Stimulated activated CD4-positive, alpha-beta T cell treated with anti-CD3 and anti-CD28 coated beads, Interleukin-4, amount 100 ng/mL, for 24 hours (primary cell): ENCODE measurements around the gene NDST3.

ENCODE experiments used
- DNase-seq: peaks from one replicate; pipeline ENCODE4 v3.0.0-alpha.2; 2020

NDST3 gene

DNA sequence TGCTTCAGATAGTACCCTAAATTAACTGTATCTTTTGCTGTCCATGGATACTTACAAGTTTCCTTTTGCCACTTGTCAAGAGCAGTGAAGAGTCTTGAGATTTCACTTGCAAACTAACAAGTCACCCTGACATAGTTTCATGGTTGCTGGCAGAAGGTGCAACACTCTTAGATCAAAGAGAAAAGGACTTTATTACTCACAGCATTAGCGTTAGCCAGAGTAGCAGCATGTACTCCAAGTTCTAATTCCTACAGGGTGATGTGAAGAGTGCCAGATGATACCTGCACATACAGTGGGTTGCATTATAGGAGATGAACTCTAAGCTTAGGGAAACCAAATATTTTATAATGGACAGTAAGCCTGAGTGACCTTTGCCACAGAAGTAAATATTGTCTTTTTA, 47.9 kb downstream of the NDST3 start:
- no peak for DNase-seq

DNA sequence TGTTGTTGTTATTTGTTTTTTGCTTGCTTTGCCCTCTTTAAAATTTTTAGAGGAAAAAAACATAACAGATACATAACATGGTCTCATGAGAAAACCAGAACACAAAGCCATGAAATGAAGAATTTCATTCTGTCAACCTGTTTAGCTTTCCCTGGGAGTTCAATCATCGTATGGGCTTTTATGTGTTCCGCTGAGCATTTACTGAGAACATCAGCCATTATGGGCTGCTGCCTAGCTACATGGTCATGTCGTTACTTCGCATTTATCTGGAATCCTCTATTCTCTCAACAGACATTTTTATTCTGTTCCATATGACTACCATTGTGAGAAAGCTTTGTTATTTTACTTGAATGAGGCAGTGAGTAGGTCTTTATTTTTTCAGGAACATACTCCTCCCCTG, 51.4 kb downstream of the NDST3 start:
- DNase-seq, result no peak

DNA sequence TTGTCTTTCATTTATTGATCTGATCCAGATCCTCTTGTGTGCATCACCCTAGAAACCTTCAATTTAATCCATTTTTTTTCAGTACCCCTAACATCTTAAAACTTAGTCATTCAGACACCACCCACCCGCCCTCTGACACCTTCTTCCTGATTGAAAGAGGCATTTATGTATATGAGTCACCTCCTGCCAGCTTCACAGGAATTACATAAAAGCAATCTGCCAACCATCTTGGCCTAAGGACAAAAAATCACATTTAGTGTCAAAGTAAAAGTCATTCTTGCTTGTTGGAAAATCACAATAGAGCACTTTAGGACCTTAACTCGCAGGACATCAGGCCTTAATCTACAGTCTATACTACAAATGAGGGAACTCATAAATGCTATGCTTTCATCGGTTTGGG, 52.1 kb downstream of the NDST3 start:
- no peak for DNase-seq

GRCh38 chr4:118087366-118087765, 53.1 kb downstream of the NDST3 start:
- DNase-seq, result no peak

DNA sequence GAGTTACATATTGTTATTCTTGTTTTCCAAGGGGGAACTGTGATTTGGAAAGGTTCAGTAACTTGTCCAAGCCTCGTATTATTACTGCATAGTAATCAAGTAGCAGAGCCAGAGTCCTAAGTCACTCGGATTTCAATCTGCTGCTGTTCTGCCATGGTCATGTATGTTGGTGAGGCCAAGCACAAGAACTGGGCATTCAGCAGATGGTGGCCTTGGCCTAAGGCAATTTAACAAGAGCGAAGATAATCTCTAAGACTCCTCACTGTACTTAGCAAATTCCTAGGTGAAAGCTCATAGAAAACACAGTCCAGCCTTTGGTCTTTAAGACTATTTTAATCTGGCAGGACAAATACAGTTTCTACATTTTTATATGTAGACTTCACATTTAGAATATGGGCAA, 64.8 kb downstream of the NDST3 start:
- no peak for DNase-seq

DNA sequence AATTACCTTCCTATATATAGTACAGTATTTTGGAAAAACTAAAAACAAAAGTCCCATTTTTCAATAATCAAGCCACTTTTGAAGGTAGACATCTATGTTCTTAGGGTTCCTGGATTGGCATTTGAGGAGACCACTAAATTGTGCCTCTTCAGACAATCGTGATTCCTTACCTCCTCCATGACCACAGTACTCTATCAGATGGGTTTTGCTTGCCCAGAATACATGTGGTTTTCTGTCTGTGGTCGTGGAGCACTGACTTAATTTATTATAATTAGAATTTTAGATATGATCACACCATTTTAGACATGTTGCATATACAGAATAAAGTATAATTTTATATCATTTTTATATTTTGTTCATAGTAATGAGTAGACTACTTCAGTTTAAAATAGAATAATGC, 67.9 kb downstream of the NDST3 start:
- no peak for DNase-seq

DNA sequence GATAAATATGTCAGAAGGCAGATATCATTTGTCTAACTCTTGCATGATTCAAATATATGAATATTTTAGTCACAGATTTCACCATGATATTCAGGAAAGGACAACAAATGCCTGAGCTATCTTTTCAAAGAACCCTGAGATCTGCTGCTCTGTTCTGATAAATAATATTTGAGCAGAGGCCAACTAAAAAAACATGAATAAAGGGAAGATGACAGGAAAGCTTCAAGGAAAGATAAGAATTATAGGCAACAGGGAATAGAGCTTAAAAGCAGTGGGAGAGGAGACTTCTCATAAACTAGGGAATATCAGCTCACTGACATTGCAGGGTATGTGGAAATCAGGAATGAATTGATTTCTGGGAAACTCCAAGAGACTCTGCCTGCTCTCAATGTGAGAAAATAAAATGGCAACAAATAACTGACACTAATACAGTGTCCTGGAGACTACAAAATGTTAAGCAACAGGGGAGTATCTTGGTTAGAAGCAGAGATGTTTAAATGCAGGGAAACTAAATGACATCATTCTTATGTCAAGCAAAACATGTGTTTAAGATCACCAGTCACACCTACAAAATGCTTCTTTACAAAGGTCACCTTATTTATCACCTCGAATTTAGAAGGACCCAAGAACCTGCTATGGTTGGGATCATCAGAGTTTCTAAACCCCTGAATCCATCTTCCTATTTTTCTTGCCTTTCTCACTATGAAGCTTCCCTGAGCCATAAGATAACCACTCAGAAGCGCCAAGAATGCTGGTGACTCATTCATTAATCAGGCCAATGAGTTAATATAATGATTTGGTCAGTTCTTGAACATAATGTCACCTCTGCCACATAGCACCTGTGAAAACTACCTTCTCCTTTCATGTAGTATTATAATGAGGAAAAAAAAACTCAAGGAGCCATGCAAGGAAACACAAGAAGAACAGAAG, 78.1 kb downstream of the NDST3 start:
- no peak for DNase-seq

- DNase-seq, result no peak
Observed at GRCh38 chr4:118113220-118113619, 78.9 kb downstream of the NDST3 start.

- no peak for DNase-seq
Observed at GRCh38 chr4:118114720-118115119, 80.4 kb downstream of the NDST3 start.

GRCh38 chr4:118120120-118120760, 86.0 kb downstream of the NDST3 start:
- DNase-seq, result no peak

GRCh38 chr4:118124997-118125396, 90.7 kb downstream of the NDST3 start:
- no peak for DNase-seq

DNA sequence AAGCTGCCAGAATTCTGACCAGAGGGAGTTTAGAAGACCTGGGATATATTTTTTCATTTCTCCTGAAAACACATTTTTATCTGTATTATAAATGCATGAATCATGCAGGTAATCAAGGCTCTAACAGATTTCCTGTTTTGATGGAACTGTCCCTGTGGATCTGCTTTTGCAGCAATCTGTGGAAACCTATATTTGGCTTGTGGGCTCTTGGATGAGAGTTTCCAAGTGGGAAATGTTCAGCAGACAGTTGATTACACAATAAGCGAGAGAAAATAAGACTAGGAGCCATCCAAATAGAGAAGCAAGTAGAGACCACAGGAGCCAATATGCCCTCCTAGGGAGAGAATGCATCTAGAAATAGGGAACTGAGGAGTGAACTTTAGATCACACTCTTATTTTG, 105.0 kb downstream of the NDST3 start:
- no peak for DNase-seq

GRCh38 chr4:118141240-118141639, 107.0 kb downstream of the NDST3 start:
- no peak for DNase-seq

DNA sequence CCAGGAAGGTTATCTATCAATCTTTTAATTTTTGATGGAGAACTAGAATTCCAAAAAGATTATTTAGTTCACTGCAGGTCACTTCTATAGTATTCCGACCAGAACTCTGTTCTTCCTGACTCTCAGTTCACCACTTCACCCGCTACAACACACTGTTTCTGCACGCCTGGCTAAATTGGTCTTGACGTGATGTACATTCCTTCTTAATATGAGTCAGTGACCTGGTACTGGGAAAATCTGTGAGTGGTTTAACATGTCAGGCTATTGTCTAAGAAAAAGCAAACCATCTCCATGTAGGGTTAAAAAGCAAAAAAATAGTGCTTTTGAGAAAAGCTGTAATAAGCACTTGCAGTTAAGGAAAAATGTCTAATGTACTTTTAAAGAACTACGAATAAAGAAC, 120.4 kb downstream of the NDST3 start:
- DNase-seq, result no peak

DNA sequence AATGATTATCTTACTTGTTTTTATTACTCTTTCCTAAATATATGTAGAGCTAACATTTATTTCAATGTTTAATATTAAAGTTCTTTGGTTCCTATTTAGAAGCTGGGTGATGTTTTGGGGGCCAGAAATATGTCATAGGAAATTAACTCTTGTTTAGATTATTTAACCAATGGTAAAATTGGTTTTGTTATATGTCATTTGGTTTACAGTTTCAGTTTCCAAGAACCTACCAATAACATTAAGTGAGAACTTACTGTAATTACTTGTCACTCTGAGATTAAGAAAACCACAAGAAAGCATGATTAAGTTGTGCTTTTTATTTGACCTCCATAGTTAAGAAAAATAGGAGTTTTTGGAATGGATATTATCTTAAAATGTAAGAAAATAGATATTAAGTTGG, 121.2 kb downstream of the NDST3 start:
- DNase-seq, result no peak

DNA sequence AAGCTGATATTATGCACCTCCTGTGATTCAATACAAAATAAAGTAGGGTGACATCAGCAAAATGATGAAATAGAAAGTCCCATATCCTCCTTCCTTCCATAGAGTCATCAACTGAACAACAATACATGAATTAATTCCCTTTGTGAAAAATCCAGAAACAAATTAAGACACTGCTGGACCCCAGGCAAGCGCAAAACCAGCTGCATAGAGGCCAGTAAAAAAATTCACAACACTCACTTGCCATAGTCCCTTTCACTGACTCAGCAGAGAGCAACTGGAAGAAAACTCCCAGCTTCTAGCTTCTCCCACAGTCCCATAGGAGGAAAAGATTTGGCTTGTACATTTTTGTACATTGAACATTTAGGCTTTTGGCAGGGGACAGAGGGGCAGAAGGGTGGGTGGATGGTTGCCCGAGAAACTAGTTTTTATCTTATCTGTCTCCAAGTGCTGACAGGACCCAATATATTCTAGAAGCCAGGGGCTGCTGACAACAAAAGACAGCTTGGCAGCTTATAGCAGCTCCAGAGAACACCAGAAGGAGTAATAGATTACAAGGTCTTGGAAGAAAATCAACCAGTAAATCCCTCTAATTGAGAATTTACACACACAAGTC, 124.6 kb downstream of the NDST3 start:
- no peak for DNase-seq

DNA sequence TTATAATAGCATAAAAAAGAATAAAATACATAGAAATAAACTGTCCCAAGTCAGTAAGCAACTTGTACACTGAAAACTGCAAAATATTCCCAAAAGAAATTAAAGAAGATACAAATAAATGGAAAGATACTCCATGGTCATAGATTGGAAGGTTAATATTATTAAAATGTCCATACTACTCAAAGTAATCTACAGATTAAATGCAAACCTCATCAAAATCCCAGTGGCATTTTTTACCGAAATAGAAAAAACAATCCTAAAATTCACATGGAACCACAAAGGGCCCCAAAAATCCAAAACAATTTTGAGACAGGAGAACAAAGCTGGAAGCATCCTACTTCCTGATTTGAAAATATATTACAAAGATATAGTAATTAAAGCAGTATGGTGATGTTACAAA, 133.0 kb downstream of the NDST3 start:
- DNase-seq, result no peak

- no peak for DNase-seq
Observed at GRCh38 chr4:118171381-118171780, 137.1 kb downstream of the NDST3 start.

GRCh38 chr4:118173126-118173525, 138.8 kb downstream of the NDST3 start:
- DNase-seq, result no peak

DNA sequence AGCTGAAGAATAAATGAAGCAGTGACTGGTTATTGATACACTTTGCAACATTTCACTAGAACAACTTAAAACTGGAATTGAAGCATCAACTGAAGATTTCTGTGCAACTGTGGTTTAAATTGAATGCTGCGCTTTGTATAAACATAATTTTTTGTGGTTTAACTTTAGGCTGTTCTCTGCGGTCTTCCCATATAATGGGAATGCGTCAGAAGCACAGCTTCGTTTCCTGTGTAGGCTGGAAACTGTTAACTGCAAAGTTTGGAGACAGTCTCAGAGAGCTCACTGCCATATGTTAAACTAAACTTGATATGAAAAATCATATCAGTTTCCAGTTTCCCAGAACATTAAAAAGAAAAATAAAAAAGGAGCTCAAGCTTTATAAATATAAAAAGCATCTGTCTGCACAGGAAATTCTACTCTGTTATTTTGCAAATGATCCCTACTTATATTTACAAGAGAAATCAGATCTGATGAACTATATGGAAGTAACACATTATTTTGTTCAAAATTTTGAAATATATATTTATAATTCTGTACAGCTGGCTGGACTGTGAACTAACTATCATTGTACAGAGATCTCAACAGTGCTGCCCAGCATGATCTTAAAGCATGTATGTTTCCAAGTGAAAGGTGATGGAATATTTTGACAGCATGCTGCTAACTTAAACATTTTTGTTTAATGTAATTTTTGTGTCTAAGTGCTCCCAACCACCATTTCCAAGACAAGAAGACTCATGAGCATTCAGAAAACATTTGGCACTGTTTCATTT, 139.9 kb downstream of the NDST3 start:
- DNase-seq, result no peak

- DNase-seq, result no peak
Observed at GRCh38 chr4:118175506-118175905, 141.2 kb downstream of the NDST3 start.

DNA sequence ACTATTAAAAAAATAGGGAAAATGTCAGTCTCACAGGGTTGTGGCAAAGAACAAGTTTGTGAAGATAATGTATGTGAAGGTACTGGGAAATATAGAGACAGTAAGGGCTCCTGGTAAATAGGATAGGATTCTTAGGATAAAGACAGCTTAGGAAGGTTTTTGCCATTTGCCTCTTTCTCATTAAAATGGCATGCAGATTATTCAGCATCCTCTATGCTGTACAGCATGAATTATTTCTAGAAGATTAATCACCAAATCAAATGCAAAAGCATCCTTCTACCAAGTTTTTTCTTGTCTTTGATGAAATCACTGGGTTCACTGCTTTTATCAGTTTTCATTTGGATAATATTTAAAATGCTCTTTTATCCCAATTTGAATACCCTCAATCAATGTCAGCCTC, 142.8 kb downstream of the NDST3 start:
- no peak for DNase-seq

- DNase-seq, result no peak
Observed at GRCh38 chr4:118180776-118181175, 146.5 kb downstream of the NDST3 start.
